AG04450 (cell line): ENCODE measurements around the gene AUTS2. TPM values are rescaled to one million over a fixed set of nuclear protein-coding genes. Genes with fewer than 3 reads are reported as not detected.
"Not testable (repeated sequence)": the region's sequence is repeated elsewhere in the genome, so short reads cannot be mapped to it uniquely, and the experiment has no call there.

Experiments used
- CTCF ChIA-PET: fragments of 300-600, 350-600 bp; formaldehyde crosslinking; extraction: SDS; loops from one replicate; lab custom pipeline; 2022; ENCODE audit warnings: antibody characterized with exemption, inconsistent platforms; lab: Charles Lee
- POLR2A ChIA-PET: fragments of 350-600 bp; formaldehyde crosslinking; extraction: SDS; loops from one replicate; lab custom pipeline; 2021; ENCODE audit warnings: antibody characterized with exemption, inconsistent platforms; lab: Yijun Ruan, JAX
- DNase-seq: peaks from one replicate; pipeline ENCODE4 v3.0.0-alpha.2; 2011; ENCODE audit warnings: low read depth, low spot score
- H3K27ac ChIP-seq: one replicate; pipeline ENCODE4 v1.5.1; 2012; ENCODE audit warnings: low read depth, low read length, control low read depth
- H3K27me3 ChIP-seq: one replicate; pipeline ENCODE4 v1.6.0; 2012; ENCODE audit warnings: low read length; ENCODE audit not compliant: control insufficient read depth, insufficient read depth
- H3K4me3 ChIP-seq: 2 replicates; pipeline ENCODE4 v1.5.1; 2011; ENCODE audit warnings: mild to moderate bottlenecking, low read depth, low read length, control low read depth
- H3K9me3 ChIP-seq: 2 replicates; pipeline ENCODE4 v1.5.1; 2012; ENCODE audit warnings: low read length; ENCODE audit not compliant: control insufficient read depth, insufficient read depth
- CTCF ChIP-seq: IDR thresholded peaks from 2 replicates; pipeline ENCODE4 v1.5.1; 2011; ENCODE audit warnings: low read depth, low read length, control low read depth, inconsistent platforms
- polyA plus RNA-seq: library from polyadenylated mRNA; depleted of rRNA; stranded (reverse); fragments of >200 nt; gene quantifications from 2 replicates; pipeline ENCODE4 v1.2.3, GENCODE V29; 2011

AUTS2 gene
- polyA plus RNA-seq, 1 experiment: 1.5 TPM

GRCh38 chr7:69781412-69781846, 183.2 kb downstream of the AUTS2 start:
- CTCF ChIA-PET: no interaction called here
- Histone ChIP-seq H3K9me3 (no peaks in the 10 kb centered on the region), H3K4me3 (no peak overlapping the region), H3K27me3 (no peaks in the 10 kb centered on the region), H3K27ac (no peak overlapping the region)
- no peak for TF ChIP-seq CTCF
- POLR2A ChIA-PET: no interaction called here
- DNase-seq: no peak

GRCh38 chr7:69782917-69783684, 184.8 kb downstream of the AUTS2 start:
- CTCF ChIA-PET: no interaction called here
- Histone ChIP-seq H3K27me3 (no peaks in the 10 kb centered on the region), H3K4me3 (no peak overlapping the region), H3K27ac (no peak overlapping the region), H3K9me3 (no peaks in the 10 kb centered on the region)
- DNase-seq: no peak
- POLR2A ChIA-PET: no interaction called here
- no peak for TF ChIP-seq CTCF

- DNase-seq, CTCF ChIA-PET, POLR2A ChIA-PET, H3K27ac ChIP-seq, H3K9me3 ChIP-seq, H3K27me3 ChIP-seq, H3K4me3 ChIP-seq: not testable (repeated sequence)
These were observed 187.9 kb downstream of the AUTS2 start for GRCh38 chr7:69786130-69786529.

- ChIA-PET CTCF (no interaction called here), POLR2A (no interaction called here)
- Histone ChIP-seq H3K9me3 (no peaks in the 10 kb centered on the region), H3K4me3 (no peak overlapping the region), H3K27me3 (no peaks in the 10 kb centered on the region), H3K27ac (no peak overlapping the region)
- no peak for TF ChIP-seq CTCF
- no peak for DNase-seq
These were observed 188.6 kb downstream of the AUTS2 start for GRCh38 chr7:69786730-69787395.

GRCh38 chr7:69787736-69788431, 189.6 kb downstream of the AUTS2 start:
- ChIA-PET POLR2A (no interaction called here), CTCF (no interaction called here)
- Histone ChIP-seq H3K9me3 (no peaks in the 10 kb centered on the region), H3K27ac (no peak overlapping the region), H3K4me3 (no peak overlapping the region), H3K27me3 (no peaks in the 10 kb centered on the region)
- no peak for TF ChIP-seq CTCF
- DNase-seq: no peak
